ENCODE results near the gene SLC2A13. TPM values are rescaled to one million over a fixed set of nuclear protein-coding genes. Genes with fewer than 3 reads are reported as not detected.

Gene SLC2A13
- total and polyA plus RNA-seq, 11 donors = 1.9 to 17.6 (median 8.5) TPM

DNA sequence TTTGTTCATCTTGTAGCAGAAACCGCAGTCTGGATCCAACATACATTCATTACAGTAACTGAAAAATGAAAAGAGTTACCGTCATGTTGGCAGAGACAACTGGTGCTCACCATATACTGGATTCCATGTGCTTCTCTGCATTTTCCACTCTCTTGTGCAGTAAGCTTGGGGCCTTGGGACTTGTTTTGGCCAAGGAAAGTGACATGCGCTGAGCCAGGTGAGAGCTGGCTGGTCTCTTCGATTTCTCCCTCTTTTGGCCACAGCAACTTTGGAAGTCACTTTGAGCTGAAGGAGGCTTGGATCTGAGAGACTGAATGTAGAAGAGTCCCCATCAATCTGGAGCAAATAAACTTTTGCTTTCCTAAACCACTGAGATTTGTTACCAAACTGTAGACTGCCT is 275.7 kb downstream of the SLC2A13 start:
- intact Hi-C loops (cut with DNase I) = no loop called here
- Histone ChIP-seq H3K27ac (no peak overlapping the region), H3K4me1 (peaks cover 0 to 3% (median 0%) of the 10 kb centered on the region in 12 donors), H3K36me3 (peaks cover 0 to 6% (median 0%) of the 10 kb centered on the region in 9 donors), H3K9me3 (peaks cover 0 to 6% (median 0%) of the 10 kb centered on the region in 12 donors), H3K27me3 (no peaks in the 10 kb centered on the region), H3K4me3 (no peak overlapping the region)
- no peak for ATAC-seq
- 93 to 97% (median 97%) methylated on average over 4 of the region's 4 CpGs for WGBS, 4 donors
- no peak for TF ChIP-seq POLR2A (IDR thresholded peaks at IDR 0.05)
- TF ChIP-seq, protein P1, sequence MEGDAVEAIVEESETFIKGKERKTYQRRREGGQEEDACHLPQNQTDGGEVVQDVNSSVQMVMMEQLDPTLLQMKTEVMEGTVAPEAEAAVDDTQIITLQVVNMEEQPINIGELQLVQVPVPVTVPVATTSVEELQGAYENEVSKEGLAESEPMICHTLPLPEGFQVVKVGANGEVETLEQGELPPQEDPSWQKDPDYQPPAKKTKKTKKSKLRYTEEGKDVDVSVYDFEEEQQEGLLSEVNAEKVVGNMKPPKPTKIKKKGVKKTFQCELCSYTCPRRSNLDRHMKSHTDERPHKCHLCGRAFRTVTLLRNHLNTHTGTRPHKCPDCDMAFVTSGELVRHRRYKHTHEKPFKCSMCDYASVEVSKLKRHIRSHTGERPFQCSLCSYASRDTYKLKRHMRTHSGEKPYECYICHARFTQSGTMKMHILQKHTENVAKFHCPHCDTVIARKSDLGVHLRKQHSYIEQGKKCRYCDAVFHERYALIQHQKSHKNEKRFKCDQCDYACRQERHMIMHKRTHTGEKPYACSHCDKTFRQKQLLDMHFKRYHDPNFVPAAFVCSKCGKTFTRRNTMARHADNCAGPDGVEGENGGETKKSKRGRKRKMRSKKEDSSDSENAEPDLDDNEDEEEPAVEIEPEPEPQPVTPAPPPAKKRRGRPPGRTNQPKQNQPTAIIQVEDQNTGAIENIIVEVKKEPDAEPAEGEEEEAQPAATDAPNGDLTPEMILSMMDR (IDR thresholded peaks at IDR 0.05) = no peak
- DNase-seq = no peak

DNA sequence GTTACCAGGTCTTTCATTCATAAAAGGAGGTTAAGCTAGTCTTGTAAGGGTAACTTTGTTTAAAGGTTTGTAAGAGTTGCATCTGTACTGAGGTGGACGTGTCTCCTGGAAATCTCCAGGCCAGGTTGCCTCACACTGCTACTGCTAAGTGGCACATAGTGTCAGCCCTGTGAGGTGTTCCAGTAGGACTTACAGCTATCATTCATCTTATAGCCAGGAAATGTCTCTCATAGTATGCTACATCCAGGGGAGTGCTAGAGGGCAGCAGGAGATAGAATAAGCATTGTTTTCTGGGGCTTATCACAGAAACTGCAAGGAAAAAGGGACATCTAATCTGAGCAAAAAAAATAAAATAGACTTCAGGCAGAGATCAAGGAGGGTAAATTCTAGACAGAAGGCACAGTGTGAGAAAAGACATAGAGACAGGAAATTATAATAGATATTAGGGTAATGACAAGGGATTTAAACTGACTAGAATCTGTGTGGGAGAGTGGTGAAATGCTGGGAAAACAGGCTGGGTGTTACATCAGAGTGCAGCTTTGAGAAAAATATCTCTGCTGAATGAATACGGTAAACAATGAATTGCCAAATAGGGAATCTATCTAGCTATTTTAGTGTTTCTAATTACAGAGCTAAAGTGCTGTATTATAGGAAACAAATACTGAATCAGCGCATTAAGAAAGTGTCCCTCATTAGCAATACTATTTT is 281.2 kb downstream of the SLC2A13 start:
- intact Hi-C loops (cut with DNase I) = no loop called here
- no peak overlapping the region for H3K27ac ChIP-seq
- H3K27me3 ChIP-seq = no peaks in the 10 kb centered on the region
- H3K4me3 ChIP-seq = no peak overlapping the region
- WGBS, 4 donors = 45 to 65% (median 59%) methylated on average over 3 of the region's 3 CpGs
- DNase-seq (no peak), ATAC-seq (peak in 3 of 4 donors; percentile 31 to 52 (median 45))
- H3K36me3 ChIP-seq = peaks cover 0 to 3% (median under 1%) of the 10 kb centered on the region in 9 donors
- H3K9me3 ChIP-seq = peaks cover 0 to 6% (median 0%) of the 10 kb centered on the region in 12 donors
- no peak for TF ChIP-seq POLR2A (IDR thresholded peaks at IDR 0.05)
- TF ChIP-seq, protein P1 (IDR thresholded peaks at IDR 0.05) = no peak
- H3K4me1 ChIP-seq = peaks cover 0 to 5% (median 0%) of the 10 kb centered on the region in 12 donors

DNA sequence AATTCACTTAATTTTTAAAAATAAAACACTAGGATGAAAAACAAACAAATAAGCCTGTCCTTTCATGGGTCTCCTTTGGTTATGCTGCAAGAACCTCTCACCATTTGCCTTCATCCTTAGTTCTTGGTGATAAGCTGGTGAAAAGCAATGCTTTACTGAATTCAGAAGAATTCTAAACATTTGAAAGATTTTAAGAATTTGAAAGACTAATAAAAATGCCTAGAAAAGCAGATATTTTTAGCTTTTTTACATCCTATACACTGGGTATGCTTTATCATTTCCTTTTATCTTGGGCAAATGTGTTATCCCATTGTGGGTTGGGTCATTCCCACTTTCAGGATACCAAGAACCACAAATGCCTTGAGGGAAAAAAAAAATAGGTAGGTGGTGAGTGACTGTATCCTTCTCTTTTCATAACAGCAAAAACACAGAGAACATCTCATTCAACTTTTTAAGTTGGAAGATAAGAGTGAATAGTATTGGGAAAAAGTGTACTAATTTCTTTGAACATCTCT is 289.2 kb downstream of the SLC2A13 start:
- H3K27ac ChIP-seq = no peak overlapping the region
- H3K27me3 ChIP-seq = no peaks in the 10 kb centered on the region
- H3K36me3 ChIP-seq = no peaks in the 10 kb centered on the region
- H3K4me1 ChIP-seq = no peaks in the 10 kb centered on the region
- intact Hi-C loops (cut with DNase I) = no loop called here
- H3K4me3 ChIP-seq = no peak overlapping the region
- TF ChIP-seq POLR2A (IDR thresholded peaks at IDR 0.05) = no peak
- TF ChIP-seq, protein P1 (IDR thresholded peaks at IDR 0.05) = no peak
- DNase-seq (no peak), ATAC-seq (no peak)
- peaks cover 0 to 6% (median 0%) of the 10 kb centered on the region in 12 donors for H3K9me3 ChIP-seq

DNA sequence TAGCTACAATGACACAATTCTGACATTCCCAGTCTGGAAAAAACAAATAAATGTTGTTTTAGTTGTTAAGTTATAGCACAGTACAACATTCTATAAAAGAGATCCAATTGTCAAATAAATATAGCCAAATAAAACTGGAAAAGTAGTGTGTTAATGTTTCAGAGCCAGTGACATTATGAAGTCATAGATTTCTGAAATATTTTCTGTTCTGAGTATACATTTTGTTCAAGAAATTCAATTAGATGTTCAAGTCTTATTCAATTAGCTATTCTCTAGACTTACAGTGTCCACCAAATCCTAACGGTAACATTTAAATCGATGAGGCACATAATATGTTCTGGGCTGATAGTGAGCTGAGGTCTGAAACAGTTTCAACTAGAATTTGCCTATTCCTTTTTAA is 290.1 kb downstream of the SLC2A13 start:
- 85 to 95% (median 92%) methylated on average over 2 of the region's 2 CpGs for WGBS, 4 donors
- no peaks in the 10 kb centered on the region for H3K36me3 ChIP-seq
- H3K9me3 ChIP-seq = peaks cover 0 to 16% (median 2%) of the 10 kb centered on the region in 12 donors
- TF ChIP-seq, protein P1 (IDR thresholded peaks at IDR 0.05) = no peak
- TF ChIP-seq POLR2A (IDR thresholded peaks at IDR 0.05) = no peak
- ATAC-seq = no peak
- no peaks in the 10 kb centered on the region for H3K4me1 ChIP-seq
- no peaks in the 10 kb centered on the region for H3K27me3 ChIP-seq
- H3K4me3 ChIP-seq = no peak overlapping the region
- intact Hi-C loops (cut with DNase I) = no loop called here
- H3K27ac ChIP-seq = no peak overlapping the region
- DNase-seq = no peak
